Measurements from ENCODE around the gene LTBP1.
"Not testable (repeated sequence)": the region's sequence is repeated elsewhere in the genome, so short reads cannot be mapped to it uniquely, and the experiment has no call there.

The LTBP1 gene

GRCh38 chr2:32960647-32961403, 14.1 kb downstream of the LTBP1 start:
- H3K36me3 Mint-ChIP-seq (ENCODE audit: low read depth) = no peaks in the 10 kb centered on the region
- H3K9me3 Mint-ChIP-seq = no peaks in the 10 kb centered on the region
- H3K4me1 Mint-ChIP-seq (ENCODE audit: low read depth) = no peaks in the 10 kb centered on the region
- intact Hi-C loops (cut with micrococcal nuclease) = no loop called here
- H3K27me3 Mint-ChIP-seq = peaks cover 44% of the 10 kb centered on the region
- no peak overlapping the region for H3K4me3 Mint-ChIP-seq
- H3K27ac Mint-ChIP-seq = no peak overlapping the region

- intact Hi-C loops (cut with micrococcal nuclease) = no loop called here
- Mint-ChIP-seq H3K36me3 (ENCODE audit: low read depth) (no peaks in the 10 kb centered on the region), H3K9me3 (no peaks in the 10 kb centered on the region), H3K27ac (no peak overlapping the region), H3K27me3 (peaks cover 32% of the 10 kb centered on the region), H3K4me3 (no peak overlapping the region), H3K4me1 (ENCODE audit: low read depth) (no peaks in the 10 kb centered on the region)
Observed at GRCh38 chr2:32962690-32963089, 15.9 kb downstream of the LTBP1 start.

- intact Hi-C loops (cut with micrococcal nuclease) = no loop called here
- Mint-ChIP-seq H3K4me1 (ENCODE audit: low read depth) (no peaks in the 10 kb centered on the region), H3K36me3 (ENCODE audit: low read depth) (no peaks in the 10 kb centered on the region), H3K27me3 (peaks cover 25% of the 10 kb centered on the region), H3K9me3 (no peaks in the 10 kb centered on the region), H3K4me3 (no peak overlapping the region), H3K27ac (no peak overlapping the region)
Observed at GRCh38 chr2:32963941-32964340, 17.2 kb downstream of the LTBP1 start.

- Mint-ChIP-seq H3K9me3 (no peaks in the 10 kb centered on the region), H3K27me3 (peaks cover 23% of the 10 kb centered on the region), H3K4me3 (no peak overlapping the region), H3K27ac (no peak overlapping the region), H3K4me1 (ENCODE audit: low read depth) (no peaks in the 10 kb centered on the region), H3K36me3 (ENCODE audit: low read depth) (no peaks in the 10 kb centered on the region)
- intact Hi-C loops (cut with micrococcal nuclease) = no loop called here
Observed at GRCh38 chr2:32965523-32966171, 18.9 kb downstream of the LTBP1 start.

- Mint-ChIP-seq H3K4me1 (ENCODE audit: low read depth) (no peaks in the 10 kb centered on the region), H3K9me3 (peaks cover 14% of the 10 kb centered on the region), H3K27me3 (peaks cover 22% of the 10 kb centered on the region), H3K27ac (no peak overlapping the region), H3K36me3 (ENCODE audit: low read depth) (no peaks in the 10 kb centered on the region), H3K4me3 (no peak overlapping the region)
- intact Hi-C loops (cut with micrococcal nuclease) = no loop called here
Observed at GRCh38 chr2:32969444-32970162, 22.9 kb downstream of the LTBP1 start.

- H3K4me1 Mint-ChIP-seq (ENCODE audit: low read depth); intact Hi-C loops (cut with micrococcal nuclease); H3K36me3 Mint-ChIP-seq (ENCODE audit: low read depth); H3K4me3 Mint-ChIP-seq; H3K27ac Mint-ChIP-seq: not testable (repeated sequence)
- Mint-ChIP-seq H3K9me3 (peaks cover 19% of the 10 kb centered on the region), H3K27me3 (peaks cover 21% of the 10 kb centered on the region)
Observed at GRCh38 chr2:32973772-32974171, 27.0 kb downstream of the LTBP1 start.

GRCh38 chr2:32976409-32977063, 29.8 kb downstream of the LTBP1 start:
- H3K9me3 Mint-ChIP-seq = peaks cover 19% of the 10 kb centered on the region
- H3K4me1 Mint-ChIP-seq (ENCODE audit: low read depth) = no peaks in the 10 kb centered on the region
- H3K27me3 Mint-ChIP-seq = peaks cover 11% of the 10 kb centered on the region
- H3K36me3 Mint-ChIP-seq (ENCODE audit: low read depth) = no peaks in the 10 kb centered on the region
- no peak overlapping the region for H3K27ac Mint-ChIP-seq
- intact Hi-C loops (cut with micrococcal nuclease) = no loop called here
- H3K4me3 Mint-ChIP-seq = no peak overlapping the region

GRCh38 chr2:32977228-32977758, 30.5 kb downstream of the LTBP1 start:
- no peaks in the 10 kb centered on the region for H3K4me1 Mint-ChIP-seq (ENCODE audit: low read depth)
- intact Hi-C loops (cut with micrococcal nuclease) = no loop called here
- peaks cover 7% of the 10 kb centered on the region for H3K27me3 Mint-ChIP-seq

GRCh38 chr2:32981612-32982011, 34.9 kb downstream of the LTBP1 start:
- no peak overlapping the region for H3K27ac Mint-ChIP-seq
- no peaks in the 10 kb centered on the region for H3K36me3 Mint-ChIP-seq (ENCODE audit: low read depth)
- intact Hi-C loops (cut with micrococcal nuclease) = no loop called here
- H3K4me1 Mint-ChIP-seq (ENCODE audit: low read depth) = no peaks in the 10 kb centered on the region
- H3K27me3 Mint-ChIP-seq = peaks cover 6% of the 10 kb centered on the region
- H3K4me3 Mint-ChIP-seq = no peak overlapping the region
- no peaks in the 10 kb centered on the region for H3K9me3 Mint-ChIP-seq

More at GRCh38 chr2:32977228-32977758, 30.5 kb downstream of the LTBP1 start:
- no peaks in the 10 kb centered on the region for H3K36me3 Mint-ChIP-seq (ENCODE audit: low read depth)
- no peak overlapping the region for H3K27ac Mint-ChIP-seq
- H3K4me3 Mint-ChIP-seq = no peak overlapping the region
- H3K9me3 Mint-ChIP-seq = peaks cover 19% of the 10 kb centered on the region

GRCh38 chr2:32983193-32983924, 36.6 kb downstream of the LTBP1 start:
- H3K4me3 Mint-ChIP-seq; H3K27me3 Mint-ChIP-seq; H3K27ac Mint-ChIP-seq; H3K36me3 Mint-ChIP-seq (ENCODE audit: low read depth); H3K9me3 Mint-ChIP-seq; intact Hi-C loops (cut with micrococcal nuclease); H3K4me1 Mint-ChIP-seq (ENCODE audit: low read depth): not testable (repeated sequence)

GRCh38 chr2:32986480-32986879, 39.7 kb downstream of the LTBP1 start:
- Mint-ChIP-seq H3K4me1 (ENCODE audit: low read depth) (no peaks in the 10 kb centered on the region), H3K4me3 (no peak overlapping the region), H3K9me3 (no peaks in the 10 kb centered on the region), H3K36me3 (ENCODE audit: low read depth) (no peaks in the 10 kb centered on the region), H3K27me3 (peaks cover 4% of the 10 kb centered on the region), H3K27ac (no peak overlapping the region)
- intact Hi-C loops (cut with micrococcal nuclease) = no loop called here

- H3K27me3 Mint-ChIP-seq = peaks cover 3% of the 10 kb centered on the region
- no peak overlapping the region for H3K27ac Mint-ChIP-seq
- intact Hi-C loops (cut with micrococcal nuclease) = no loop called here
- no peaks in the 10 kb centered on the region for H3K36me3 Mint-ChIP-seq (ENCODE audit: low read depth)
- no peak overlapping the region for H3K4me3 Mint-ChIP-seq
- H3K9me3 Mint-ChIP-seq = no peaks in the 10 kb centered on the region
- H3K4me1 Mint-ChIP-seq (ENCODE audit: low read depth) = no peaks in the 10 kb centered on the region
Observed at GRCh38 chr2:32988525-32988924, 41.8 kb downstream of the LTBP1 start.

GRCh38 chr2:32990556-32990955, 43.8 kb downstream of the LTBP1 start:
- Mint-ChIP-seq H3K4me1 (ENCODE audit: low read depth) (no peaks in the 10 kb centered on the region), H3K36me3 (ENCODE audit: low read depth) (no peaks in the 10 kb centered on the region), H3K27ac (no peak overlapping the region), H3K9me3 (no peaks in the 10 kb centered on the region), H3K27me3 (peaks cover 1% of the 10 kb centered on the region), H3K4me3 (no peak overlapping the region)
- intact Hi-C loops (cut with micrococcal nuclease) = no loop called here

Measured in dendritic cell treated with granulocyte-macrophage colony-stimulating factor and Interleukin-4, amounts not matched to agents 40 ng/mL and 50 ng/mL, for 4 days (primary cell).